H9 (cell line): ENCODE results near the gene SBK3. TPM values are rescaled to one million over a fixed set of nuclear protein-coding genes. Genes with fewer than 3 reads are reported as not detected.

ENCODE experiments used
- DNase-seq: peaks from one replicate; pipeline ENCODE4 v3.0.0-alpha.2; 2017
- H2AFZ ChIP-seq: one replicate; pipeline ENCODE4 v1.6.1; 2013; ENCODE audit warnings: mild to moderate bottlenecking, low read length, control low read depth, moderate library complexity
- H2AK5ac ChIP-seq: 2 replicates; pipeline ENCODE4 v1.6.1; 2013; ENCODE audit warnings: low read length, control low read depth, mixed read lengths; ENCODE audit not compliant: insufficient read length
- H2BK120ac ChIP-seq: one replicate; pipeline ENCODE4 v1.6.1; 2013; ENCODE audit warnings: low read depth, mild to moderate bottlenecking, low read length, control low read depth, inconsistent platforms; ENCODE audit not compliant: poor library complexity, severe bottlenecking
- H2BK12ac ChIP-seq: 2 replicates; pipeline ENCODE4 v1.6.1; 2013; ENCODE audit warnings: low read length, control low read depth, mixed read lengths, low read depth; ENCODE audit not compliant: insufficient read length
- H2BK15ac ChIP-seq: 2 replicates; pipeline ENCODE4 v1.6.1; 2013; ENCODE audit warnings: low read depth, low read length, control low read depth
- H2BK20ac ChIP-seq: one replicate; pipeline ENCODE4 v1.6.1; 2013; ENCODE audit warnings: low read depth, mild to moderate bottlenecking, low read length, control low read depth, inconsistent platforms; ENCODE audit not compliant: poor library complexity, severe bottlenecking
- H2BK5ac ChIP-seq: 2 replicates; pipeline ENCODE4 v1.6.1; 2013; ENCODE audit warnings: low read length, control low read depth, mixed read lengths; ENCODE audit not compliant: insufficient read length
- H3K14ac ChIP-seq: 2 replicates; pipeline ENCODE4 v1.6.1; 2013; ENCODE audit warnings: low read length, control low read depth; ENCODE audit not compliant: insufficient read depth
- H3K18ac ChIP-seq: 2 replicates; pipeline ENCODE4 v1.6.1; 2013; ENCODE audit warnings: low read depth, mild to moderate bottlenecking, mixed read lengths, low read length, control low read depth; ENCODE audit not compliant: insufficient read length
- H3K23ac ChIP-seq: 2 replicates; pipeline ENCODE4 v1.6.1; 2013; ENCODE audit warnings: low read length, control low read depth, mixed read lengths, low read depth; ENCODE audit not compliant: insufficient read length
- H3K23me2 ChIP-seq: 2 replicates; pipeline ENCODE4 v1.6.1; 2013; ENCODE audit warnings: low read depth, mild to moderate bottlenecking, mixed read lengths, low read length, control low read depth; ENCODE audit not compliant: insufficient read length, poor library complexity, severe bottlenecking
- H3K27ac ChIP-seq: 2 replicates; pipeline ENCODE4 v1.5.1; 2013; ENCODE audit warnings: low read length, control low read depth, mixed read lengths, low read depth; ENCODE audit not compliant: insufficient read length
- H3K27me3 ChIP-seq: 2 replicates; pipeline ENCODE4 v1.6.1; 2013; ENCODE audit warnings: low read length, control low read depth, inconsistent platforms; ENCODE audit not compliant: insufficient read depth
- H3K4ac ChIP-seq: 2 replicates; pipeline ENCODE4 v1.6.1; 2013; ENCODE audit warnings: low read depth, mild to moderate bottlenecking, control low read depth, inconsistent platforms, low read length, moderate library complexity
- H3K4me1 ChIP-seq: 2 replicates; pipeline ENCODE4 v1.6.1; 2013; ENCODE audit warnings: low read length, control low read depth, inconsistent platforms; ENCODE audit not compliant: insufficient read depth
- H3K4me2 ChIP-seq: 2 replicates; pipeline ENCODE4 v1.6.1; 2013; ENCODE audit warnings: low read length, control low read depth, mixed read lengths; ENCODE audit not compliant: insufficient read length, insufficient read depth
- H3K56ac ChIP-seq: 2 replicates; pipeline ENCODE4 v1.6.1; 2013; ENCODE audit warnings: low read depth, mild to moderate bottlenecking, mixed read lengths, low read length, control low read depth; ENCODE audit not compliant: insufficient read length
- H3K79me1 ChIP-seq: 2 replicates; pipeline ENCODE4 v1.6.1; 2013; ENCODE audit warnings: low read depth, mild to moderate bottlenecking, moderate library complexity, low read length, control low read depth, inconsistent platforms; ENCODE audit not compliant: insufficient read depth, poor library complexity, severe bottlenecking
- H3K79me2 ChIP-seq: 2 replicates; pipeline ENCODE4 v1.6.1; 2013; ENCODE audit warnings: low read length, control low read depth, inconsistent platforms; ENCODE audit not compliant: insufficient read depth
- H3K9ac ChIP-seq: 2 replicates; pipeline ENCODE4 v1.6.1; 2013; ENCODE audit warnings: low read length, control low read depth, mixed read lengths; ENCODE audit not compliant: insufficient read length; ENCODE audit errors: extremely low read depth
- H3K9me3 ChIP-seq: one replicate; pipeline ENCODE4 v1.6.1; 2013; ENCODE audit warnings: low read depth, low read length, inconsistent platforms; ENCODE audit not compliant: control insufficient read depth
- H3T11ph ChIP-seq: one replicate; pipeline ENCODE4 v1.6.1; 2013; ENCODE audit warnings: mild to moderate bottlenecking, low read length, control low read depth, inconsistent platforms
- H4K20me1 ChIP-seq: one replicate; pipeline ENCODE4 v1.6.1; 2013; ENCODE audit not compliant: control insufficient read depth, insufficient read length, insufficient read depth
- H4K5ac ChIP-seq: 2 replicates; pipeline ENCODE4 v1.6.1; 2013; ENCODE audit warnings: low read depth, mild to moderate bottlenecking, mixed read lengths, low read length, control low read depth; ENCODE audit not compliant: insufficient read length
- H4K8ac ChIP-seq: replicated peaks from 2 replicates; pipeline ENCODE4 v1.6.1; 2013; ENCODE audit warnings: low read length, control low read depth, mixed read lengths, low read depth; ENCODE audit not compliant: insufficient read length
- H4K91ac ChIP-seq: 2 replicates; pipeline ENCODE4 v1.6.1; 2013; ENCODE audit warnings: low read depth, mild to moderate bottlenecking, moderate library complexity, mixed read lengths, low read length, control low read depth; ENCODE audit not compliant: insufficient read length
- H3K27ac Mint-ChIP-seq, 3 experiments: 2 replicates in 2 of 3; 3 replicates in 1 of 3; pipeline ENCODE4 v1.8.0; 2020 to 2021; ENCODE audit warnings: mixed read lengths in 3 of 3, mild to moderate bottlenecking in 1 of 3, moderate library complexity in 1 of 3
- H3K27me3 Mint-ChIP-seq: 2 replicates; pipeline ENCODE4 v1.8.0; 2021; ENCODE audit warnings: low read depth, mild to moderate bottlenecking, moderate library complexity, mixed read lengths
- H3K36me3 Mint-ChIP-seq, 3 experiments: 2 replicates in 2 of 3; 3 replicates in 1 of 3; pipeline ENCODE4 v1.8.0; 2020 to 2021; ENCODE audit warnings: low read depth in 3 of 3, mixed read lengths in 3 of 3; ENCODE audit not compliant: insufficient read depth in 1 of 3
- H3K4me1 Mint-ChIP-seq, 2 experiments: 2 replicates each; pipeline ENCODE4 v1.8.0; 2020; ENCODE audit warnings: mixed read lengths in 2 of 2
- H3K4me3 Mint-ChIP-seq, 2 experiments: 2 replicates in 1 of 2; 3 replicates in 1 of 2; pipeline ENCODE4 v1.8.0; 2020 to 2021; ENCODE audit warnings: mild to moderate bottlenecking in 2 of 2, mixed read lengths in 2 of 2, moderate library complexity in 1 of 2
- H3K9me3 Mint-ChIP-seq, 2 experiments: 2 replicates in 1 of 2; 3 replicates in 1 of 2; pipeline ENCODE4 v1.8.0; 2020; ENCODE audit warnings: mild to moderate bottlenecking in 2 of 2, mixed read lengths in 2 of 2, moderate library complexity in 1 of 2
- WGBS: extraction: QIAGEN DNeasy Blood & Tissue Kit; methylation state at CpG from one replicate; pipeline ENCODE4 v1.1.7; 2013; ENCODE audit warnings: missing lambda C conversion rate, low lambda C conversion rate, mixed read lengths; ENCODE audit not compliant: insufficient read length; ENCODE audit errors: extremely low coverage; 5-methylcytosine and 5-hydroxymethylcytosine counted together
- total RNA-seq: library from RNA; stranded (reverse); gene quantifications from 2 replicates; pipeline ENCODE4 v1.2.1, GENCODE V29; 2021
- TF ChIP-seq, protein P1 (sequence below): fragments of 200-600 bp; sonication (generic); conservative IDR thresholded peaks from 3 replicates; pipeline ENCODE4 v1.8.0; 2021; ENCODE audit warnings: antibody characterized with exemption, mild to moderate bottlenecking

SBK3 gene
- total RNA-seq, 1 experiment from 2014 or later = 0.70 TPM

DNA sequence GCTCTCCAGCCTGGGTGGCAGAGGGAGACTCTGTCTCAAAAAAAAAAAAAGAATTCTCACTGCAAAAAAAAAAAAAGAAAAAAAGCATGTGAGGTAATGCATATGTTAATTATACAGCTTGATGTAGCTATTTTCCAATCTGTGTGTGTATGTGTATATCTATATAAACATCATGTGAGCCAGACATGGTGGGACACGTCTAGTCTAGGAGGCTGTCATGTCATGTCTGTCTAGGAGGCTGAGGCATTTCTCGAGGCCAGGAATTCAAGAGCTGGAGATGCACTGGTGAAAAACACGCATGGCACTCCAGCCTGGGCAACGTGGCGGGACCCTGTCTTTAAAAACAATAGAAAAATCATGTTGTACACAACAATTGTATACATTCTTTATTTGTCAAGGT, 6.9 kb upstream of the SBK3 start:
- no peak overlapping the region for H3K27ac ChIP-seq
- no CpG with 5 or more reads among the region's 5 CpGs for WGBS
- H3K4me1 Mint-ChIP-seq = peaks cover 36 to 56% of the 10 kb centered on the region in 2 experiments

More for the DNA sequence above, 6.9 kb upstream of the SBK3 start:
- Histone ChIP-seq H2AFZ (no peak overlapping the region), H3K56ac (no peak overlapping the region), H3K4ac (no peak overlapping the region), H4K5ac (no peak overlapping the region), H3K23me2 (peaks cover 7% of the 10 kb centered on the region), H2BK20ac (no peak overlapping the region), H3T11ph (no peak overlapping the region), H3K79me1 (no peaks in the 10 kb centered on the region), H4K91ac (no peak overlapping the region), H3K4me2 (no peak overlapping the region), H3K14ac (no peak overlapping the region), H2BK15ac (no peak overlapping the region), H4K20me1 (no peaks in the 10 kb centered on the region), H3K9me3 (no peaks in the 10 kb centered on the region), H3K18ac (no peak overlapping the region), H3K9ac (no peak overlapping the region), H3K79me2 (no peaks in the 10 kb centered on the region), H2BK120ac (no peak overlapping the region), H2AK5ac (no peak overlapping the region), H3K23ac (no peak overlapping the region), H3K4me1 (peaks cover 8% of the 10 kb centered on the region; the same call in 1 of the 2 replicates), H3K27me3 (no peaks in the 10 kb centered on the region), H2BK5ac (no peak overlapping the region), H4K8ac (no peak overlapping the region), H2BK12ac (no peak overlapping the region)
- no peak overlapping the region for H3K27ac Mint-ChIP-seq
- no peak overlapping the region for H3K4me3 Mint-ChIP-seq
- H3K27me3 Mint-ChIP-seq = peaks cover 2% of the 10 kb centered on the region
- H3K36me3 Mint-ChIP-seq = no peaks in the 10 kb centered on the region
- DNase-seq = no peak
- no peaks in the 10 kb centered on the region; a peak in 1 of 5 replicates for H3K9me3 Mint-ChIP-seq
- TF ChIP-seq, protein P1, sequence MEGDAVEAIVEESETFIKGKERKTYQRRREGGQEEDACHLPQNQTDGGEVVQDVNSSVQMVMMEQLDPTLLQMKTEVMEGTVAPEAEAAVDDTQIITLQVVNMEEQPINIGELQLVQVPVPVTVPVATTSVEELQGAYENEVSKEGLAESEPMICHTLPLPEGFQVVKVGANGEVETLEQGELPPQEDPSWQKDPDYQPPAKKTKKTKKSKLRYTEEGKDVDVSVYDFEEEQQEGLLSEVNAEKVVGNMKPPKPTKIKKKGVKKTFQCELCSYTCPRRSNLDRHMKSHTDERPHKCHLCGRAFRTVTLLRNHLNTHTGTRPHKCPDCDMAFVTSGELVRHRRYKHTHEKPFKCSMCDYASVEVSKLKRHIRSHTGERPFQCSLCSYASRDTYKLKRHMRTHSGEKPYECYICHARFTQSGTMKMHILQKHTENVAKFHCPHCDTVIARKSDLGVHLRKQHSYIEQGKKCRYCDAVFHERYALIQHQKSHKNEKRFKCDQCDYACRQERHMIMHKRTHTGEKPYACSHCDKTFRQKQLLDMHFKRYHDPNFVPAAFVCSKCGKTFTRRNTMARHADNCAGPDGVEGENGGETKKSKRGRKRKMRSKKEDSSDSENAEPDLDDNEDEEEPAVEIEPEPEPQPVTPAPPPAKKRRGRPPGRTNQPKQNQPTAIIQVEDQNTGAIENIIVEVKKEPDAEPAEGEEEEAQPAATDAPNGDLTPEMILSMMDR = no peak
